Ishikawa (cell line): ENCODE results near the gene WWOX.

ENCODE experiments used
- CREB1 ChIP-seq: IDR thresholded peaks from 2 replicates; pipeline ENCODE4 v1.6.1; 2012; ENCODE audit warnings: low read depth
- TF ChIP-seq, protein P1 (sequence below): IDR thresholded peaks from 2 replicates; pipeline ENCODE4 v1.6.1; 2012

DNA sequence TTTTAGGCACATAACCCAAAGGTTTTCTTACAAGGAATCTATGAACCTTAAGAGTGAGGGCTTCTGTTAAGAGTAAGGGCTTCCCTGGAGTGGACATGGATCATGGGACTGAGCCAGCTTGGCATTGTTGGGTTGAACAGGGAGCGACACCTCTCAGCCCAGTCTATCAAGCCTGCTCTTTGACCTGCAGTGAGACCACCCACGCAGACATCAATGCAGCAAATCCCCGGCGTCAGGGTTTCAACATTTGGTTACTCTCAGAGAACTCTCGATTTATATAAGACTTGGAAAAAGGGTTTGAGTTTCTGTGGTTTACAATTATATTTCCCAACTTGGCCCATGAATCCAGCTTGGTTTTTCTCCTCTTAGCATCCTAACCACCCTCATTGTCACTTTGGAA lies 299.9 kb downstream of the WWOX start:
- no peak for TF ChIP-seq CREB1
- TF ChIP-seq, protein P1, sequence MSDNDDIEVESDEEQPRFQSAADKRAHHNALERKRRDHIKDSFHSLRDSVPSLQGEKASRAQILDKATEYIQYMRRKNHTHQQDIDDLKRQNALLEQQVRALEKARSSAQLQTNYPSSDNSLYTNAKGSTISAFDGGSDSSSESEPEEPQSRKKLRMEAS, result no peak
